HG03196 (cell line): ENCODE data around the gene SCUBE3.
A peak's percentile ranks its signal among the peaks of the same experiment; 100 is the strongest.

Experiments used
- ATAC-seq: cut with Tn5 transposase; IDR thresholded peaks from one replicate; pipeline ENCODE4 v1.9.1; 2021; ENCODE audit not compliant: unreplicated experiment

SCUBE3 gene

GRCh38 chr6:35237476-35237875, 23.7 kb downstream of the SCUBE3 start:
- no peak for ATAC-seq

GRCh38 chr6:35238843-35239289, 25.1 kb downstream of the SCUBE3 start:
- no peak for ATAC-seq

GRCh38 chr6:35239581-35239980, 25.8 kb downstream of the SCUBE3 start:
- ATAC-seq, result no peak

- no peak for ATAC-seq
Observed at GRCh38 chr6:35240838-35241801, 27.4 kb downstream of the SCUBE3 start.

GRCh38 chr6:35242486-35242885, 28.7 kb downstream of the SCUBE3 start:
- ATAC-seq, result no peak

- no peak for ATAC-seq
Observed at GRCh38 chr6:35242906-35243305, 29.1 kb downstream of the SCUBE3 start.

GRCh38 chr6:35243386-35243958, 29.7 kb downstream of the SCUBE3 start:
- ATAC-seq, result no peak

- ATAC-seq, result no peak
Observed at GRCh38 chr6:35244551-35244950, 30.8 kb downstream of the SCUBE3 start.

GRCh38 chr6:35247642-35248231, 34.0 kb downstream of the SCUBE3 start:
- no peak for ATAC-seq

- no peak for ATAC-seq
Observed at GRCh38 chr6:35248300-35248699, 34.5 kb downstream of the SCUBE3 start.

GRCh38 chr6:35248965-35249364, 35.2 kb downstream of the SCUBE3 start:
- ATAC-seq, result no peak

GRCh38 chr6:35251949-35252348, 38.2 kb downstream of the SCUBE3 start:
- no peak for ATAC-seq

- no peak for ATAC-seq
Observed at GRCh38 chr6:35253249-35253648, 39.5 kb downstream of the SCUBE3 start.

GRCh38 chr6:35258336-35258735, 44.6 kb downstream of the SCUBE3 start:
- no peak for ATAC-seq

- ATAC-seq, result peak; percentile 10
Observed at GRCh38 chr6:35258858-35259193, 45.1 kb downstream of the SCUBE3 start.

GRCh38 chr6:35259194-35259947, 45.6 kb downstream of the SCUBE3 start, which contains the start of gene ZNF76:
Gene ZNF76, plus strand, starts transcription at chr6:35259735. Its CDS starts 21,417 bp downstream, at chr6:35281152.
- peak; percentile 82 for ATAC-seq

GRCh38 chr6:35259948-35260590, 46.3 kb downstream of the SCUBE3 start:
- ATAC-seq, result peak; percentile 37

GRCh38 chr6:35260591-35261570, 47.1 kb downstream of the SCUBE3 start:
- ATAC-seq, result no peak

- no peak for ATAC-seq
Observed at GRCh38 chr6:35262596-35262995, 48.8 kb downstream of the SCUBE3 start.
